GM19328 (cell line): Measurements from ENCODE around the gene TRMT6.

Experiments
- ATAC-seq: cut with Tn5 transposase; IDR thresholded peaks from one replicate; pipeline ENCODE4 v1.9.1; 2021; ENCODE audit warnings: mild to moderate bottlenecking, moderate library complexity; ENCODE audit not compliant: unreplicated experiment

Gene TRMT6

DNA sequence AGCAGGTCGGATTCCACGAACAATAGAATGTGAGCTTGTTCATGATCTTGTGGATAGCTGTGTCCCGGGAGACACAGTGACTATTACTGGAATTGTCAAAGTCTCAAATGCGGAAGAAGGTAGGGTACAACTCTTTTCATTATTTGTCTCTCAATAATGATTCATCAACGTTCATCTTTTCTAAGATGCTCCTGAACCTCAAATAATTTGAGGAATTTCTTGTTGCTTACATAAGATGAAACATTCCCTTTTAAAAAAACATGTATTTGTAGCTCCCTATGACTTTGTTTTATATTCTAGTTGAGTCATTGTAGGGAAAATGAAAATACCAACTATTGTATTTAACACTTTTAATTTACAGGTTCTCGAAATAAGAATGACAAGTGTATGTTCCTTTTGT, 17.1 kb upstream of the TRMT6 start:
- no peak for ATAC-seq

DNA sequence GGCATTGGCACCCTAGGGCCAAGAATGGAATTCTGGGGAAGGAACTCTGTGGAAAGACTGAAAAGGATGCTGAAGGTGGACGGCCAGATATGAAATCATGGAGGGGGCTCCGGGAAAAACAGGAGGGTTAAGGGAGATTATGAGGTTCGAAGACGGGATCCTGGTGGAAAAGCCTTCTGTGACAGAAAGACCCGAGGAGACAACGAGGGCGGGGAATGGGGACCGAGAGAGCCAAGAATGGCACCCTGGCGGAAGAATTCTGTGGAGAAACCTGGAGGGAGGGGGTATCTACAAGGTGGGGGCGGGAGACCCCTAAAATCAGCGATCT, 426 bp downstream of the TRMT6 start:
- no peak for ATAC-seq

DNA sequence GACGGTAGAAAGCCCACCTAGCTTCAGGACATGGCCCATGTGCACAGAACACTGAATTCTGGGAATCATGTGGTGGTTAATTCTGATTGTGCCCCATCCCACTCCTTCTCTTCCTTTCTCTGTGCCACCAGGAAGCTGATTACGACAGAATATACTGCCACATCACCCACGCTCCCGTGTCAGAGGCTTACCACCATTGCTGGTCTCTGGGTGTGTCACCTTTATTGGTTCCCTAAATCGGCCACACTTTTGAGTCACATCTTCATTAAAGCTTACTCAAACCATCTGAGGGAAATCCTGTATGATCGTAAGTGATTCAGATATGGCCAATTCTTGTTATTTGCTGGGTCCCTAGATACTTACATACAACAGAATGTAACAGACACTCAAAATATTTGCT, 3.1 kb downstream of the TRMT6 start:
- no peak for ATAC-seq

DNA sequence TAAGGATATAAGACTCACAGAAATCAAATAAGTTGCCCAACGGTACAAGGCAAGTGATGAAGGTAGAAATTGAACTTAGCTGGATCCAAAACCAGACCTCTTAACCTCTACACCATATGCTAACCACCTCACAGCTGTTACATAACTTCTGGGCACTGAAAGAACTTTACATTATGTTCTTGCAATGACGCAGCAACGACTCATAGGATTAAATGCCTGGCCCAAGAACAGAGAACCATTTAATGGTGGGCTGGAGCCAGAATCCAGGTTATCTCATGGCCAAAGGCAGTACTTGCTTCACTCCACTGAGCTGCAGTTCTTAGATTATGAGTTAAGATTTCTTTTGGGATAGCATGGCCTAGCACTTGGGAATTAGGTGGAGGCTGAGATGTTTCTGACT, 4.4 kb downstream of the TRMT6 start:
- no peak for ATAC-seq

DNA sequence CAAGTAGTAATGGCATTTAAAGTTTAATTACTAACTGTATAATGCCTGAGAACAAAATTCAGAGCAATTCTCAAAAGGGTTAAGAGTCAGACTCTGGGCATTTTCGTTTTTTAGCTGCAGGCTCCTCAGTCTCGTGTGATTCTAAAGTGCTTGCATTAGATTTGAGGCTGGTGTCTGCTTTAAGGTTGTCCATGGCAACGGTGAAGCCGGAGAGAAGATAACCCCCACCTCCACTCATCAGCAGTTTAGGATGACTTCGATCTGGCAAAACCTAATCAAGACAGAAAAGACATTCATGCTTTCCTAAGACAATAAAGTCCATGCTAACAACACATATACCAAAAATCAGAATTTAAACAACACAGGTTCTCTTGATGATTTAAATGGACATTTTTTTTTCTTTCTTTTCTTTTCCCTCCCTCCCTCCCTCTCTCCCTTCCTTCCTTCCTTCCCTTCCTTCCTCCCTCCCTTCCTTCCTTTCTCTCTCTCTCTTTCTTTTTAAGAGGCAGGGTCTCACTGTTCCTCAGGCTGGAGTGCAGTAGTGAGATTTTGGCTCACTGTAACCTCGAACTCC, 11.8 kb downstream of the TRMT6 start:
- ATAC-seq = no peak

DNA sequence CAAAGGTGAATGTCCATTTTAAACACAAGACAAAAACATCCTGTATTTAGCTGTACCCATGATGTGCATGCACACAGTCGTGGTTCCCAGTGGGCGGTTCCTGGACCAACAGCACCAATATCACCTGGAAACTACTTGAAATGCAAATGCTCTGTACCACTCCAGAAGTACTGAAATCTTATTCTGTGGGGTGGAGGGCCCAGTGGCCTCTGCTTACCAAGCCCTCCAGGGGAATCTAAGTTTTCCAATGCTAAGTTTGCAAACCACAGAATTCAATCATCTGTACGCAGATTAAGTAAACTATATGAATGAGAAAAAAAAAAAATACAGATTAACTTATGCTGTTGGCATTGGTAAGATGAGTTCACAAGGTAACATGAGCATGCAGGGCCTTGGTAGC, 14.1 kb downstream of the TRMT6 start:
- ATAC-seq = no peak

DNA sequence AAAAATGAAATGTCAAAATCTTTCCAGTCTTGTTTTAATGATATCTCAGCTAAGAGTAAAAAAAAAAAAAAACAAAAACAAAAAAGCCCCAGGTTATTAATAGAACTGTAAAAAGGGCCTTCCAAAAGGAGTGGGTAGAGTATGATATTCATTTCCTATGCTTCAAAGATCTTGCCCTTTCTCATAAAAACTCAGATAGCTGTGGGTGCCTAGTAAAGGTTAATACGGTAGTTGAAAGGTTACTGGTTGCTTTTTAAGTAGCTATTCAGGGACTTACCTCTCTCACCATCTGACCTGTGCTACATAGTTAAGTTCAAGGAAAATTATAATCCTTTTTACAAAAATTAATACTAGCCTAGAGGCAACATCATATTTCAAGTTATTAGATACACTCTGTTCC, 14.9 kb downstream of the TRMT6 start:
- no peak for ATAC-seq

DNA sequence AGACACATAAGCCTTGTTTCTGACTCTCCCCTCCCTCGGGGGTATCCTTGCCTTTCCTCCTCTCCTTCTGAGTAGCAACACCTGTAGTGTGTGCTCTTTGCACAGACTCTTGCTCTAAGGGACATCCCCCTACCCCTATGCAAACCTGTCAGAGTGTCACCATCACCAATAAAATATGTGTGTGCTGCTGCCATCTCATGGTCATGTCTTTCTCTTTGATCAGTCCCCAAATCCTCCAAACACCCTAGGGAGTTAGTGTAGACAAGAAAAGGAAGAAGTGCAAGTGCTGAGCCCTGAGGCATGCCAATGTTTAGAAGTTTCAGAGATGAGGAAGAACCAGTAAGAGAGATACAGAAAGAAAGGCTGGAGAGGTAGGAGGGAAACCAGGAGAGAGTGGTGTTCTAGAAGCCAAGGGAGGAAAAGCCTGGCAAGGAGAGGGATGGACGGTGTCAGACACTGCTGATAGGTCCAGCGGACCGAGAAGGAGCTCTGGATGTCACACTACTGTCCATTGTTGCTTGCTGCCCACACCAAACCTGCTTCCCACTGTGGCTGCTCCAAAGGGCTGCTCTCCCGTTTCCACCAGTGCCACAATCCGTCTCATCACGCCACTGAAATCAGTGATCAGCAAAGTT, 16.4 kb downstream of the TRMT6 start:
- ATAC-seq = no peak

DNA sequence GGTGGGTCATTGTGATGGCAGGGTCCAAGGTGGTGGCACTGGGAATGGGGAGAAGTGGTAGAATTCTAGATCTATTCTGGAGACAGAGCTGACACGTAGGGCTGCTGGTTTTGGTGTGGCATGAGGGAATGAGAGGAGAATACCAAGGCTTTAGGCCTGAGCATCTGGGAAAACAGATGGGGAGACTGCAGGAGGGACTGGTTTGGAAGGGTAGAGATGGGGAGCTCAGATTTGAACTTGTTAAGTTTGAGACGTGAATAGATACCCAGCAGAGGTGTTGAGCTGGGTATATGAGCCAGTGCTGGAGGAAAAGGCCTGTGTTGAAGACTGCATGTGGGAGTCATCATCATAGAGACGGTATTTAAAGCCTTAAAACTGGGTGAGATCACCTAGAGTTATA, 17.5 kb downstream of the TRMT6 start:
- ATAC-seq = no peak

DNA sequence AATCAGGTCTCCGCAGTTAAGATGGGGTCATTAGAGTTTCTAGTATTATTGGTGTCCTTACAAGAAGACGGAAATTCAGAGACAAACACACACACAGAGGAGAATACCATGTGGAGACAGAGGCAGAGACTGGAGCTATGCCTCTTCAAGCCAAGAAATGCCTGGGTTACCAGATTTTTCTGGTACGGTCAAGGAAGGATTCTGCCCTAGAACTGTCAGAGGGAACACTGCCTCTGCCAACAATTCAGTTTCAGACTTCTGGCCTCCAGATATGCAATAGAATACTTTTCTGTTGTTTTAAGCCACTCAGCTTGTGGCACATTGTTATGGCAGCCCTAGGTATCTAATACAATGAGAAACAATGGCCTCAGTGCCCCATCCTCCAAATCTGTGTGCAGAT, 18.9 kb downstream of the TRMT6 start:
- no peak for ATAC-seq

DNA sequence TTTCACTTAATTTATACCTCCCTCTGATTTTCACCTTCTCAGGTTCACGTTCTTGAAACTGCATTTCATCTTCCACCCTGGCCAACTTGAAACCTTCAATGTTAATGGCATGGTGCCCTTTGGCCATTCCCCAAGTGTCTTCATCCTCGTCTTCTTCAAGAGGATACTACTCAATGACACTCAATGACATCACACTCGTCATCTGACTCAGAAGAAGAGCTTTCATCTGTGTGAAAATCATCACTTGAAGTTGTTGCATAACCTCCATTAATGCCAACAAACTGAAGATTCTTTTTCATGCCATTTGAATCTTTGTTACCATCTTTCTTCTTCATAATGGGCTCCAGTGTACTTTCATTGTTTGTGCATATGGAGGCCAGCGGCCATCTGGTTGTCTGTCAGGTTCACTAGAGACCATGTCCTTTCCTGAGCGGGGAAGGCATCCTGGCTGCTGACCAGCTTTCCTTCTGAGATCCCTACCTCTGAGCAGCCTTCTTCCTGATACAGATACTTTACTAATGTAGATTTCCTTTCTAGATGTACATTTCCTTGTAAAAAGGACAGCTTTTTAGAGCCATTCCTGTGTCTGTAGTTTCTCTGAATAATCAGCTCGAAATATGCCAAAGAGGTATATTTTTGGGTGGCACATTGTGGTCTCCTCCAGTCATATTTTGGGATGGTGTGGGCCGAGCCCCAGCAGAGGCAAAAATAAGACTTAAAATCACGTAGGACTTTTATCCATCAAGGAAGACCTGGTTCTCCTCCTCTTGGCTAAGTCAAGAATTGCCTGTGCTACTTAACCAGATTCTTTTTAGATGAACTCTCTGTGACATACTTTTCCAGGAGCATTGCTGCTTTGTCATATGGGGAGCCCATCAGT, 21.3 kb downstream of the TRMT6 start:
- no peak for ATAC-seq

DNA sequence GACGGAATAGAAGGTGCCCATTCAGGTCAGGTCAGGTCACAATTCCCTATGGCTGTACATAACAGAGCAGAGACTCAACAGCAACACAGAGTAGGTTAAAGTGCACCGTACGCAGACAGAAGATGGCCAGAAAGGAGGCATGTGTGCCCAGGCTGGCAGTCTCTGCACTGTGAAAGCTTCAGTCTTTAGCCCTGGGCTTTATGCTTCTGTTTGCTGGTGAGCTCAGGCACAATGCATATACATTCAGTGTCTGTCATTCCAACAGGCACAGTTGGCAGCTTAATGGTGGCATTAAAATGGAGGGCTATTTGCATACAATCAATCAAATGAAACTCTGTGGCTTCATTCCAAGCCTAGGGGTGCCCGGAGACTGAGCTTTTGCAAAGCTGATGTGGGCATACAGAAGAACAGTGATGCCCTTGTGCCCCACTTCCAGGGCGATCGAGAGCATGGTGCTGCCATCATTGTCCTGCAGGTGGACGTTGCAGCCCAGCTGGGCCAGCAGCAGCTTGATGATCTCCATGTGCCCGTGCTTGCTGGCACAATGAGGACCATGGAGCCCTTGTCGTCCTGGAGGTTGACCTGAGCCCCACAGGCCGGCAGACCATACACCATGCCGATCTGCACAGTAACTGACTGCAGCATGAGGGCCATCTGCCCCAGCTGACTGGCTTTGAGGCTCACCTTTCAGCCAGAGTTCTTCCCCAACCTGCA, 22.4 kb downstream of the TRMT6 start:
- no peak for ATAC-seq

DNA sequence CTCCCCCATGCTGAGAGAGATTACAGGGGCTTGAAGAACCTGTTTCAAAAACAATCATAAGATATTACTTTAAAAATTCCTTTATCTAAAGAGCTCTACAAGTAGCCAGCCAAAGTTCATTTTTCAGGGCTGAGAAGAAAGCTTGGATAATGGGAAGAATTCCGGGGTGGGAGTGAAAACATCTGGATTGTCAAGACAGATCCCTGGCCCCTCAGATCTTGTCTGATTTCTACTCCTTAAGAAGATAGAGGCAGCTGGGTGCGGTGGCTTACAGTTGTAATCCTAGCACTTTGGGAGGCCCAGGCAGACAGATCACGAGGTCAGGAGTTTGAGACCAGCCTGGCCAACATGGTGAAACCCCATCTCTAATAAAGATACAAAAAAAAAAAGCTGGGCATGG, 24.8 kb downstream of the TRMT6 start:
- no peak for ATAC-seq

DNA sequence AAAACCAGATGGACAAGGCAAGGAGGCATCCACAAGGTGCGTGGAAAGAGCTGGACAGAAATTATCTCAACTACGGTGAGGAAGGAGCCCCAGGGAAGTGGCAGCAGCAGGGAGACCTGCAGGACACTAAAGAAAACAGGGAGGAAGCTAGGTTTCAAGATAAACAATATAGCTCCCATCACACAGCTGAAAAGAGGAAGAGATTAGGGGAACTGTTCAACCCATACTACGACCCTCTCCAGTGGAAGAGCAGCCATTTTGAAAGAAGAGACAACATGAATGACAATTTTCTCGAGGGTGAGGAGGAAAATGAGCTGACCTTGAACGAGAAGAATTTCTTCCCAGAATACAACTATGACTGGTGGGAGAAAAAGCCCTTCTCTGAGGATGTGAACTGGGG, 26.8 kb downstream of the TRMT6 start:
- no peak for ATAC-seq

DNA sequence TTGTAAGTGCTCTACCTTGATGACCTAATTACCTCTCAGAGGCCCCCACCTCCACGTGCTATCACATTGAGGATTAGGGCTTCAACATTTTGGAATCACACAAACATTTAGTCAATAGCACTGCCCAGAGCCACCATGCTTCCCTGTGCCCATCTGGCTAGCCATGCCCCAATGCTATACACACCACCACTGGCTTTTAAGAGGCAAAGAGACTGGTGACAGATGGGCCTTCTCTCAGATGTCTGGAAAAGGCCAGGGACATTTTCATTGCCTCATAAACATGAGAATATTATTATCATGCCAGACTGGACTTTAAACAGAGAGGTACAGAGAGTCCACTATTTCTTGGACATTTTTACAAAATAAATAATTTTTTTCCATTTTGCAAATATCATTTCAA, 29.8 kb downstream of the TRMT6 start:
- no peak for ATAC-seq

DNA sequence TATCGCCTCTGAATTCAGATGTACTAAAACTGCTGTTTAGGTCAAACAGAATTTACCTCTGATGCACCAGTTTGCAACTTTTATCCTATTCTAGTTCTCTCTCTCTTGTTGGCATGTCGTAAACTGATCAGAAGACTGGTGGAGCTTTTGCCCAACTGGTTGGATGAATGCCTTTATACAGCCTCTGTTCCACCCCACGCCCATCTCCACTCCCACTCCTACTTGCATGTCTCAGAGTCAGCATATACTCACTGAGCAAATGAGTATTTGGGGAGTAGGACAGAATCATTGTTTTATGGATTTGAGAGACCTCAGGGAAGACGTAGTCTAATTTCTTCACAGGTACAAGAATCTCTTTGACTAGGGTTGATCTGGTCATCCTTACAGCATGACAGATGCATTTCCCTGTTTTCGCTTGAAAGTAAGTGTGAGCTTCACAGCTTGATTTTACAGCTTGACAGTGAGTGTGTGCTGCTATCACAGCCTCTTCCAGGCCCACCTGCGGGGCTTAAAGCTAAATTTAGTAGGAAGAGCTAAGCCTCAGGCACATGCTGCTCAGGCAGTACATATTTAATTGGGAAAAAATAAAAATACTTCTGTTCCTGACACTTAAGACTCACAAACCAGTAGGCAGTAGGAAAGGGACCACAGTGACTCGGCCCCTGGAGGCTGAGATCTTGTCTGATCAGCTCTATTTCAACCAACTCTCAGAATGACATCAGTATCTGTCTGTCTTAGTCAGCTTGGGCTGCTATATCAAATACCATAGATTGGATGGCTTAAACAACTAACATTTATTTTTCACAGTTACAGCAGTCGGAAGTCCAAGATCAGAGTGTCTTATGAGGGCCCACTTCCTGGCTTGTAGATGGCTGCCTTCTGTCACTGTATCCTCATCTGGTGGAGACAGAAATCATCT, 30.4 kb downstream of the TRMT6 start:
- ATAC-seq = no peak

DNA sequence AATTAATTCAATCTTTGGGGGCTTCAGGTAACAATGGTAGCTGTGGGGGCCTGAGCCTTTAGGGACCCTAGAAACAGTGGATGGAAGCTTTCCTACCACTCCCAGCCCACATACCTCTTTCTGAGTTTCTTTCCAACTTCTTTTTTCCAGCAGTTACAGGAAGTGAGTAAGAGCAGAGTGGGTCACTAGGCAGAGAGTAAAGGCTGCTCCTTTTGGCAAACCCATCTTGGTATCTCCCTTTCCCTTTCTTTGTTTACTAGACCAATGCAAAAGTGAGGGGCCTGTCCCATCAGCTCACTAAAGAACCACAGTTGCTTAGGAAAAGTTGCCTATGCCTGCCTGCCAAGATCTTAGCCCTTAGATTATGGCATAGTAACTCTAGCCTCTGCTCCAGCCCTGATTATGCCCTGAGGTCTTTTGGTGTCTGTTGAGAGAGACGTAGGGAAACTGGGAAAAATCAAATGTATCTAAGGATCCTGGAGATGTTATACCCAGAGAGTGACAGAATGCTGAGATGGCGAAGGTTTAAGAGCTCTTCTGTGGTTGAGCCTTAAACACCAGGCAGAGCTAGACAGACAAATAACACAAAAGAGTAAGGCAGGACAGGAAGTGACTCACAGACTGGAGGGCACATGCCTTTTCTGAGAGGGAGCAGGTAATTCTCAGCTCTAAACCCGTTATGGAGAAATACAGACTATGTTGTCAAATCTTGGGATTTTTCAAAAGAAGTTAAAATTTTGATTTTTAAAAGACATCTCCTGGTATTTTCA, 31.3 kb downstream of the TRMT6 start:
- no peak for ATAC-seq

DNA sequence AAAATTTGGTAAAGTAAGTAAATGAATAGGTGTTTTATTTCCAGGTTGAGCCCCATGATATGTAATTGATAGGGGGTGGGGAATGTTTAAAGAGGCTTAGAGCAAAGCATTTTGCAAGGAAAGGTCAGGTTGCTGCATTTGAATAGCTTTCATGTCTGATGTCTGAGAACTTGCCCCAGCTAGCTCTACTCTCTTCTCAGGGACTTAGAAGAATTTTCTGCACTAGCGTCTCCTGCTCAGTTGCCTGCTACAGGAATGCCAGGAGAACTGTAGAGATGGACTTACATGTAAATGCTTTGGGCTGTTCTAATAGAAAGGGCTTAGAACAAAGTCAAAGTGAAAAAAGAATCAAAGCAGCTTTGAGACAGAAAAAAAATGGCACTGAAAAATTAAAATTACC, 35.5 kb downstream of the TRMT6 start:
- no peak for ATAC-seq

DNA sequence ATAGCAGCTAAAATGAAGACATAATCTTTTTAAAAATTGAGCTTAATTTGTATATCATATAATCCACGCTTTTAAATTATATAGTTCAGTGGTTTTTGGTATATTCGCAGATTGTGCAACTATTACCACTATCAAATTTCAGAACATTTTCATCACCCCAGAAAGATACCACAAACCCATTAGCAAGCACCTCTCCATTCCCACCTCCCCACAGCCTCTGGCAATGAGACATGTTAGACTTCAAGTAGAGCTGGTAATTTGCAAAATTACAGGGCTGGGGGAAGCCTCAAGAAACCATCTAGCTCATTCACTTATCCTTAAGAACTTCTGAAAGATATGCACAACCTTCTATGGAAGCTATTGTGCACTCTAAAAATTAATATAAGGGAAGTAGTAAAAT, 37.2 kb downstream of the TRMT6 start:
- ATAC-seq = no peak

DNA sequence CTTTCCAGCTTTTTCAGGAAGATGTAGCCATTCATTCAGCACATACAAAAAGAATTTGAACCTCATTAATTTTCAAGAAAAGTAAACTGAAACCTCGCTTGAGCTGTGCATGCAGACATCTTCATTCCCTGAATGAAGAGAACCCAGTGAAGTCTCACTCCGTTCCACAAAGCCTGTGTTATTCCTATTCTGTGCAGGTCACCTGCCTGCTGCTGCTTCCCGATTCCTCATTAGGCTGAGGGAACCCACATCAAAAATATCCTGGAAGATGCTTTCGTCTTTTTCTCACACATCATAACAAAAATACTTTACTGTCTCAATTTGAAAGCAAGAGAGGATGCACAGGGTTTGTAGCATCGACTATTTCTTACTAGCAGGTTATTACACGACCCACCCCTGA, 40.1 kb downstream of the TRMT6 start:
- no peak for ATAC-seq
